Fibroblast of pulmonary artery (primary cell): ENCODE data around the gene VIL1.

Source experiments
- DNase-seq: peaks from one replicate; pipeline ENCODE4 v3.0.0-alpha.2; 2010; ENCODE audit warnings: low read depth
- H3K4me3 ChIP-seq: replicated peaks from 2 replicates; pipeline ENCODE4 v1.5.1; 2011; ENCODE audit warnings: low read depth, mild to moderate bottlenecking, control low read depth, low read length, moderate library complexity
- CTCF ChIP-seq: IDR thresholded peaks from 2 replicates; pipeline ENCODE4 v1.5.1; 2011; ENCODE audit warnings: mild to moderate bottlenecking, control low read depth, low read length, inconsistent platforms; ENCODE audit errors: missing control alignments

The VIL1 gene

GRCh38 chr2:218397820-218398436 lies 21.0 kb upstream of the VIL1 start:
- peak; percentile 84 for DNase-seq
- H3K4me3 ChIP-seq, result peak overlapping the region; percentile 80
- TF ChIP-seq CTCF, result no peak

- DNase-seq, result peak; percentile 71
- peak overlapping the region; percentile 80 for H3K4me3 ChIP-seq
- TF ChIP-seq CTCF, result no peak
Observed at GRCh38 chr2:218398437-218399390, 20.2 kb upstream of the VIL1 start.

- peak; percentile 98 for DNase-seq
- peak within 1 kb of the TSS; percentile 80 for H3K4me3 ChIP-seq
- TF ChIP-seq CTCF, result no peak
Observed at GRCh38 chr2:218399391-218400166, 19.3 kb upstream of the VIL1 start, which contains the start of gene CTDSP1. Gene CTDSP1, plus strand, starts transcription at chr2:218399868. Its CDS starts 223 bp downstream, at chr2:218400091.

GRCh38 chr2:218400167-218400929 lies 18.6 kb upstream of the VIL1 start:
- DNase-seq, result no peak
- peak overlapping the region; percentile 77 for H3K4me3 ChIP-seq
- no peak for TF ChIP-seq CTCF

GRCh38 chr2:218400930-218401881 lies 17.7 kb upstream of the VIL1 start:
- DNase-seq, result no peak
- peak overlapping the region; percentile 77 for H3K4me3 ChIP-seq
- TF ChIP-seq CTCF, result no peak
